Right kidney (tissue), 1 donor: ENCODE measurements around the gene LYSMD4.

Experiments
- DNase-seq: peaks from one replicate; pipeline ENCODE4 v3.0.0-alpha.2; 2016

The LYSMD4 gene

DNA sequence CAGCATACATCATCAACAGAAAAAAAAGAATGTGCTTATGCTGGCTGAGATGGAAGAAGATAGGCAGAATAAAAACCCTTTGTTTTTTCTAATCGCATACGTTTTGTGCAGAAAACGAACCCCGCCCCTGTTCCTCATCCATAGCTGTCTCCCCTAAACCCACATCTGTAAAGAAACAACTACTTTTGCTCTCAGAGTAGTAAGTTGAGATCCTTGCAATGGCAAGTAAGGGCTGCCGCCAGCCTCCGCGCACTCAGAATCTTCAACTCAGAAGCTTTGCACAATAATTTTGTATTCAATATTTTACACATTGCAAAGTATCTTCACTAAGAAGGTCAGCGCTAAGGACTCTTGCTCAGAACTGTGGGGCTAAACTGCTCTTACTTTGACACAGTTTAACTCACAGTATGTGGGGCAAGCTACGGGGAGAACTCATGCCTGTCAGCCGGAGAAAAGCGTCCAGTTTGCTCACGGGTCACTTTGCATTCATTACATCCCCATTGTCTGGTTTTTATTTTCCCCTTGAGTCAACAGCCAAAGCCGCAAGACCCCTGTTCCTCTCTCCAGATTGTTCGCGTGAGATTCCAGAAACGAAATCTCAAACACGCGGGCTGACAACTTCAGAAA lies 1.0 kb downstream of the LYSMD4 start:
- DNase-seq = peak; percentile 72

DNA sequence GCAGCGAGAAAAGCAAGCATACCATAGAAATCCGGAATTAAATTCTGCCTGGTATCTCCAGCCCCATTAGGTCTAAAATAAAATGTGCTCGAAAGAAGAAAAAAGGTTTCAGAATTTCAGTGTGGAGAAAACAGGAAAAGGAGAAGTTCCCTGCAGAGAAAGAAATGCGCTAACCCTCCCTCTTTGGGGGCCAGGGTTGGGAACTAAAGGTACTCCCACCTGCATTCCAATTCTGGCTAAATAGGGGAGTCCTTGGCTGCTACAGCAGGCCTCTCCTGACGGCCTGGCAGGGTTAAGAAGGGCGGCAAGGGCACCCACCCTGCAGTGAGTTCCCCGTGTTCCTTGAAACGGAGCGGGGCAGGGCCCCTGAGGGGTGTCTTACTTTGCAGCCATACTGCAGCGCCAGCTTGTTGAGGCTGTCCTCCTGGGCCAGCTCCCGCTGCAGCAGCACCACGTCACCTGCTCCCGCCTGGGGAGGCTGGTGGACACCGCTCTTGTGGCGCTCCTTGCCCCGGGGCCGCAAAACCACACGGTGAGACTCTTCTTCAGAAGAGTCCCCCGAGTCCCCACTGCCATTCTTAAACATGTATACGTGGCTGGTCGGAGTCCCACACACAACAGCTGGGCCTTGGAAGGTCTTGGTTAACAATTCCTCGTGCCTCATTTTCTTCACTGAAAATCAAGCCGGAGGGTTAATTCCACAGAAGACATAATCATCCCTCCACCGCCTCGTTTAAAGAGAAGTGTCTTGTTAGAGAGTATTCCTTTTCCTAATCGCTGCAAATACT lies 1.7 kb downstream of the LYSMD4 start:
- peak; percentile 56 for DNase-seq

DNA sequence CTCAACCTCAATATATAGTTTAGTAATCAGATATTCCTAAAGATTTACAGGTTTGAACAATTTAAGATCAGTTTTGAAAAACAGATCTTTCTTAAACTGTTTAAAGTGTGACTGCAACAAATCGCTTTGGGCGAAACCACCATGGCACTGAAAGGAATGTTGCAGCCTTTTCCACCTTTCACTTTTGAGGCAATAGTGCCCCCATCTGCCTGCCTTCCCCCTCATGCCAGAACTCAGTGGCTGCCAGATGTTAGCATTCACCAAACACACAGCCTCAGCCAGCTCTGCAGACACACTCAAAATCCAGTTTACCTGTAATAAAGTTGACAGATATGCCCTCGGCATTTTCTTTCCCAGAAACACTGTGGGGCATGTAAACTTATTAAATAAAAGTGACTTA lies 3.3 kb downstream of the LYSMD4 start:
- DNase-seq = no peak

DNA sequence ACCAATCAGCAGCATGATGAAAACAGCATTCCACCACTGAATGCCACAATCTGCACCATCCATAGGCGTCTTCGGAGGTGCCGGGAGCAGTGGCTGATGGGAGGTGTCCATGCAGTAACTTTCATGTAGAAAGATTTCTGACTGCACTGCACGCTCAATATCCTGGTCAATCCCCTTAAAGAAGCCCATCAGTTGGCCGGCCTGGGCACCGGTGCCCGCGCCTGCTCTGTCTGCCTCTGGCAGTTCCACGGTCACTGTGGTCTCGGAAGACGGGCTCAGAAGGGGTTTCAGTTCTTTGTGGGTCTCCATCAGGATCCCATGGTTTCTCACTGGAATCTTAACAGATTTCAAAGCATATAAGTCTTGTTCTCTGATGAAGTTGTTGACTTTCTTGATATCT lies 3.9 kb downstream of the LYSMD4 start:
- no peak for DNase-seq

DNA sequence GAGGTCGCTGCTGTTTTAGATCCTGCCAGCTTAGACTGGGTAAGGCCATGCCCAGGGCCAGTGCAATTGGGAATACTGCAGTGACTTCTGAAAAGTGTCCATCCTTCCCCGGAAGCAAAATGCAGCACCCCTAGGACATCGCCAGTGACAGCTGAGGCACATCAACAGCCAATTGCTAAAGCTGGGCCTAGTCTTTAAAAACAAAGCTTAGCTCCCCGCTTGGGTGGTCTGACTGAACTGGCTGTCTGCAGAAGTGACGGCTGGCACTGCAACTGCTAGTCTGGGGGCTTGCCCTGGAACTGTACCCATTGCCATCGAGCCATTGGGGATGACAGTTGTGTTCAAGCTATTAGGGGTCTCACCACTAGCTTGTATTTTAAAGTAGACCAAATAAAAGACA lies 4.3 kb downstream of the LYSMD4 start:
- DNase-seq = no peak

DNA sequence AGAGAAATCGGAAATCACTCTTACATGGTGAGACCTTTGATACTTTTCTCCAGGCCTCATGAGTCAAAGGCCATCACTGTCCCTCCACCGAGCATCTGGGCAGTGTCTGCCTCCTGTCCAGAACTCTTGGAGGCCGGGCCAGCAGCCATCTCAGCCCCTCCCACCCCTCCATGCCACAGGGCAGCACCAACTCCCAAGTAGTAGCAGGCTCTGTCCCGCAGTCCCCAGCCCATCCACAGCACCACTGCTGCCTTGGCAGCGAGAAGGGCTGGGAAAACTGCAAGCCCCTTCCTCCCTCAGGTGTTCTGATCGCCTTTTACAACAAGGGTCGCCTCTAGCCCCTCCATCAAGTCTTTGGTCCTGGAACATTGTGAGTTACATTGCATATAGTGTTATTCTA lies 5.5 kb downstream of the LYSMD4 start:
- DNase-seq = no peak

DNA sequence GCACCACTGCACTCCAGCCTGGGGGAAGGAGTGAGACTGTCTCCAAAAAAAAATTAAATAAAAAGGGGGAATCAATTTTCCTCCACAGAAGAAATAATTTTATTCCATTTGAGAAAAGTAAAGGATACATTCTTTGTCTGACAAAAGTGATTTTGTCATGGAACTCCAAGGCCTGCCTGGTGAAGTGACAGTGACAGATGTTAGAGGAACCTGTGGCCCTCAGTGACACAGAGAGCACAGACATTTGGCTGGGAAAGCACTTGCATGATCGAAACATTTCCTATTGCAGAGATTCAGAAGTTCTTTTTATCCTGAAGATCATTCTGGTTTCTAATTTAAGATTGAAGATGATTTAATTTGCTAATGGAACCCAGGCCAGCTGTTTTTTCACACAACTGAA lies 5.9 kb downstream of the LYSMD4 start:
- no peak for DNase-seq

DNA sequence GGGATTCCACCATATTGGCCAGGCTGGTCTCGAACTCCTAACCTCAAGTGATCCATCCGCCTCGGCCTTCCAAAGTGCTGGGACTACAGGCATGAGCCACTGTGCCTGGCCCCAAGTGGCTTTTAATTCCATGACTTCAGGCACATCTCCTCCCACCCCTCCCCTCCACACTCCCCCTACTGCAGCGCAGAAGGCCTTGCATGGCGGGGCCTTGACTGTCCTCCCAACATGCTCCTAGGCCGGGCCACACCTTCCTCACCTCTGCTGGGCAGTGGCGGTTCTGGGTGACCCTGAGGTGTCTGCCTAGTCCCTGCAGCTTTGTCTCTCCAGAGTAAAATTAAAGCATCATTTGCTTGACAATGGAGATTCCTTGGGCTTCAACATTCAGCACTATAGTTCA lies 6.9 kb downstream of the LYSMD4 start:
- no peak for DNase-seq

DNA sequence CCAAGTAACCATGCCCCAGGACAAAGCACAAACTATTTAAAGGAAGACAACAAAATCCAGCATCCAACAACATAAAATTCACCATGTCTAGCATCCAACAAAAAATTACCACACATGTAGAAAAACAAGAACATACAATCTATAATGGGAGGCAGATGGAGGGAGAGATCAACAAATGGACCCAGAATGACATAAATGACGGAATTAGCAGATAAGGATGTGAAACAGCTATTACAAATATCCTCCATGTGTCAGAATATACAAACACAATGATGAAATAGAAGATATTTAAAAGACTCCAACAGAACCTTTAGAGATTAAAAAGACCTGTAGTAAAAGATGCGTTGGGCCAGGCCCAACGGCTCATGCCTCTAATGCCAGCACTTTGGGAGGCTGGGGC lies 10.8 kb downstream of the LYSMD4 start:
- DNase-seq = no peak

DNA sequence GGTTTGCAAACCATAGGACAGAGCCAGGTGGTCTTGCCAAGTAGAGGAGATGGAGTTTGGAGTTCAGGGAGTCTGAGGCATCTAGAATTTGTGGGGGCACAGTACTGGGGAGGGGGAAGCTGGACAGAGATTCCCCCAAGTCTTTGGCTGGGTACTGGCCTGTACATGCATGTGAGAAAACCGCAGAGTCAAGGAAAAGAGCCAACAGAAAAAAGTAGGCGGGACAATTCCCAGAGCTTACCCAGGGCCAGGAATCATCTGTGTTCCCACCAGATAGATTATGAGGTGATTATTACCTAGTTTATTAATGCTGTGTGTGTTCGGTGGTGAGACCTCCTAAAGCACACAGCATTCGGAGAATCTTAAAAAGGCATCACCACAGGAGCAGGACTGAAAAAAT lies 11.3 kb downstream of the LYSMD4 start:
- DNase-seq = no peak

DNA sequence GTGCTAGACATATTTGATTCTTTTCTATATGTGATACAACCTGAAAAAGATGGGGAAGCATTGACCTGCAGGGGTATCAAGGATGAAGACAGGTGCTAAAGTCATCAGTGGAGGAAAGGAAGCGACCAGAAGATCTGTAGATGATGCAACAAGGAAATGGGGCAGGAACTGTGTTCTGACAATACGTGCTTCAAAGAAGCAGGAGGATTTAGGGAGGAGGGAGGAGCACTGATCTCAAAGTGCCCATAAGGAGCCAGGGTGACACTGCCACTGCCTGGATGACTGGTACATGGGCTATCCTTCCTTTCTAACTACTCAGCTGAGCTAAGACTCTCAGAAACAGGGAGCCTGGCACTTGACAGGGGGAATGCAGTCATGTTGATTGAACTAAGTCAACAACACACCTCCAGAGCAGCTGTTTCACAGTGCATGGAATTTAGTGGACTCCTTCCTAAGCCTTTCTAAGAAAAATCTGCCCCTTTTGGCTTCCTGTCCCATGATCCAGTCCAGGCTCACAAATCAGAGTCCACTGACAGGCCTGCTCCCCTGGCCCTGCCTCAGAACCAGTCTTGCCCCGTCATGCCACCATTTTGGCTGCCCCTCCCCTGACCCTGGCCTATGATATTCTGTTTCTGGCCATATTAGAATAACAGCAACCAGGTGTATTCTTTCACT lies 12.0 kb downstream of the LYSMD4 start:
- no peak for DNase-seq

DNA sequence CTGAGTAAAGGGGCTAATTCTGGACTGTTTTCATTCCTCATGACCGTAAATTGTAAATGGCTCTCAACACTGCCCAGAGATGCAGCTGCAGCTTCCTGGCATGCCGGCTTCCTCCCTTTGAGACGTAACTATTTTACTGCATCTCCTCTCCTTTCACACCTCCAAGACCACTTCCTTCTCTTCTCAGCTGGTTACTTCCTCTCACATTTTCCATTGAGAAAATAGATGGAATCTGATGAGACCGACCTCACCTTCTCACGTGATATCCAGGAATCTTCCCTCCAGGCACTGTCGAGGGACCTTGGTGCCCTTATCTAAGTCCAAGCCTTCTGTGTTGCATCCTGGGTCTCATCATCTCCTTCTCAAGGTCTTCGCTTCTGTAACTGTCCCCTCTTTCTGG lies 12.7 kb downstream of the LYSMD4 start:
- DNase-seq = no peak

DNA sequence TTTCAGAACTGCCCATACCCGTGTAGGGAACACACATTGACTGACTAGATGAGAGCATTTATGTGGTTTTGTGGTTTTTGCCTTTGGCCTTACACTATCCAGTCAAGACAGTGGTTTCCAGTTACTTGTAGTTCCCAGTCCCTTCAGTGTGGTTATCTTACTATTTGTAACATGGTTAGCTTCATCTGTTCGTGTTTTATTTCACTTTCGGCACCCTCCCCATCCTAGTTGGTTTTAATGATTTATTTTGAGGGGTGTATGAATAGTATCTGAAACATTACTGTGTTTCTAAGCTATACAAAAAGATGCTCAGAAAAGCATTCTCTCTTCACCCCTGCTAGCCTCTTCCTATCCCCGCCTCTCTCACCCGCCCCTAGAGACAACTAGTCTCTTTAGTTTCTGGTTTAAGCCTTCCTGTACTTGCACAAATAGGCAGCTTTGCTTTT lies 14.1 kb downstream of the LYSMD4 start:
- DNase-seq = no peak

DNA sequence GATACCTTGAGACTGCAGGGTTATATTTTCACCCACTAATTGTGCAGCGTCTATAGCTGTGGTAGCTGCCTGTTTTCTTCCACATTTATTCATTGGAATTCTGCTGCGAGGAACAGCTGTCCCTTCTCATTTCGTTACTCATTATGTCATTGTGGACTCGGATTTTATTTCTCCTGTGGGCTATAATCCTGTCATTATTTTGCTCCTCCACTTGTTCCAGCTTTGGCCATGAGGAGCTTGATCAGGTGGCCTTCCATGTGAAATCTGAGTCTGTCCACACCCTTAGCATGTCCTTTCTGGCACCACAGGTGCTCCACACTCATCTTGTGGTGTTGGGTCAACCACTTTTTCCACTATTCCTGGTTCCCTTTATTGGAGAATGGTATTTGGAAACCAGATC lies 14.8 kb downstream of the LYSMD4 start:
- no peak for DNase-seq

DNA sequence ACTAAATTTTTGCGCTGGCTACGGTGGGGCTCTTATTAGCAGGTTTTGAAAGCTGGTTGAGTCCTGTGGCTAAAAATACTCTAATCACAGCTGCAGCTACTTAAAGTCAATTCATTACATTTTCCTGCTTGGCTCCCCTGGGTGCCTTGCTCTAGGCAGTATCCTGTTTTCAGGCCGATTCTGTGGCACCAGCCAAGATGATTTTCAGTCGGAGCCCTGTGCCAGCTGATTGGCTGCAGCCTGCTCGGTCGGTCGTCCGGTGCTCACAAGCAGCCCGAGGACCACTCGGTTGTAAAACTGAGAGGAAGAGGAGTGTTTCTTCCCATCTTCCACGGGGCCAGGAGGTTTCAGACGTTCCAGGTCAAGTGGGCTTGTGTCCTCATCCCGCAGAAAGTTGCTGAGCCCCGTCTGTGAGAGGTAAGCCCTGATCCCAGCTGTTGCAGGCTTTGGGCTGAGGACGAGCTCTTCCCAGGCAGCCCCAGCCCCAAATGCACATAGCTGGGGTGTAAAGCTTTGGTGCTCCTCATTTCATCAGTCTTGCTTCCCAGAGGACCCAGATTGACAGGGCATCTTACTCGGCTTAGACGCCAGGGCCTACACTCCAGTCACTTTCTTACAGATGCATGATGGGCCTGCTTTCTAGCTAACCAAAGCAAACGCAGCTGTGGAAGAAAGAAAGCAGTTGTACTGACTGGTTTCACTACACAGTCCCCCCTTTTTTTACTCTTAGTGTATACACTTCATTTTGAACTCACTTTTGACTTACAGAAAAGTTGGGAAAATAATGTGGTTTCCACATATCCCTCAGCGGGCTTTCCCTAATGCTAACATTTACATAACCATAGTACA lies 15.9 kb downstream of the LYSMD4 start:
- DNase-seq = no peak

DNA sequence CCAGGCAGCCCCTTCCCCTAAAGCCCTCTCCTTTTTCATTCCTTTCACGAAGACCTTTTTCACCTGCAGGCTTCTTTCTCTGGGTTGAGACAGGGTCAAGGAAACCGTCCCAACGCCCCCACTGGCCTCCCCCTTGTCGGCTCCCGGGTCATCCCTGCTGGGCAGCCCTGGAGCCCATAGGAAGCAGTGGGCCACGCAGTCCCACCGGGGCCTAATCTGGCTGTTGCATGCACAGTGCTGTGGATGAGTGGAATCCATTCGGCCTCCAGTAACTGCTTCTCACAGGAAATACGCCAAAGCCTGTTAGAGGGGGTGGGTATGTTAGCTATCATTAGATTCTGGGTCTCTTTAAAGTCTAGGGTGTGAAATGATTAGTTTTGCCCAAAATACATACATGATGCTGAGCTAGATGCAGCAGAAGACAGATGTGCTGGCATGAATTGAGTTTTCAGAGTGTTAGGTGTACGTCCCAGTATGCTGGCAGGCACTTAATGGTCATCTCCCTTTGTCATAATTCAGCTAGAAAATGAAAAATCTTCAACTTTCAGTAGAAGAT lies 16.6 kb downstream of the LYSMD4 start:
- no peak for DNase-seq

DNA sequence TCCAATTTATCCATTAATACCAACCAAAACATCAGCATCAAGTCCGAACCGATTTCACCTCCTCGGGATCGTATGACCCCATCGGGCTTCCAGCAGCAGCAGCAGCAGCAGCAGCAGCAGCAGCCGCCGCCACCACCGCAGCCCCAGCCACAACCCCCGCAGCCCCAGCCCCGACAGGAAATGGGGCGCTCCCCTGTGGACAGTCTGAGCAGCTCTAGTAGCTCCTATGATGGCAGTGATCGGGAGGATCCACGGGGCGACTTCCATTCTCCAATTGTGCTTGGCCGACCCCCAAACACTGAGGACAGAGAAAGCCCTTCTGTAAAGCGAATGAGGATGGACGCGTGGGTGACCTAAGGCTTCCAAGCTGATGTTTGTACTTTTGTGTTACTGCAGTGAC lies 20.8 kb downstream of the LYSMD4 start:
- no peak for DNase-seq

DNA sequence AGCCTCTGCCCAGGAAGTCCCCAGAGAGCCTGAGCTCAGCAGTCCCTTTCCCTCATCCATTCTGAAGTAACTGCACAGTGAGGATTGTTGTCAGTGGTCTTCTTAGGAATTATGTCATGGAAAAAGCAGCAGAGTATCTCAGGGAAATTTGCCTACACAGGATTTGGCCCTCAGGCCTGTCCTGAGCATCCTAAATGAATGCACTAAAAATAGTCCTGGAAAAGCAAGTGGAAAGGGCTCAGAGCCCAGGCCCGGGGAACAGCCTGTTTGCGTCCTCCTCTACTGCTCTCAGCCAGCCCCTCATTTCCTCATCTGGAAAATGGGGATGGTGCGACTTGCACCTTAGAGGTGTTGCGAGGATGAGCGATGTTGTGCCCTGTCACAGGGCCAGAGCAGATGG lies 21.6 kb downstream of the LYSMD4 start:
- DNase-seq = no peak

DNA sequence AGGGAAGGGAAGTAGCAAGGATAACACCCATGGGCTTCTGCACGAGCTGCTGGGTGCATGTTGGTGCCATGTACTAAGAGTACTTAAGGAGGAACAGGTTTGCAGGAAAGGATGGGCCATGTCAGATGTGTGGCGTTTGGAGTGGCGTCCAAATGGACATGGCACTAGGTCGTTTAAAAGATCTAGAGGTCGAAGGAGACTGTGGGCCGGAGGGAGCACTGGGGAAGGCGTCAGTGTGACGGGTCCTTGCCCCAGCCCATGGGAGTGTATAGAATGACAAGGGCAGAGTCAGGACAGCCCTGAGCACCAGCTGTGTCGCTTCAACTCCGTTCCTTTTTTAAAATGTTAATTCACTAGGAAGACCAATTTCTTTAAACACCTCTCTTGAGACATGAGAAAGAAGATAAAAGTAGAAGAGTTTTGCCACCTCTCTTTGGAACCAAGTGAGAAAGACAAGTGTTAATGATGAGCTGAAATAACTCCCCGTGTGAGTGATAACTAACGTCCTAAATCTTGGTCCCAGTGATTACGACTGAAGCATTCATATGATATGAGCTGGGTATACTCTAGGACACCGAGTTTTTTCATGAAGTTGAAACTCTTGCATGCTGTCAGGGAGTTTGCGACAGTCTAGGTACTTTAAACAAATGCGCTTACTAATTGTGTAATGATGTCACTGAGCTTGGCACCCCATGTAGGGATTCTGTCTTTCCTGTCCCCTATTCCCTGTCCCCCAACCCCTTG lies 23.8 kb downstream of the LYSMD4 start:
- no peak for DNase-seq

DNA sequence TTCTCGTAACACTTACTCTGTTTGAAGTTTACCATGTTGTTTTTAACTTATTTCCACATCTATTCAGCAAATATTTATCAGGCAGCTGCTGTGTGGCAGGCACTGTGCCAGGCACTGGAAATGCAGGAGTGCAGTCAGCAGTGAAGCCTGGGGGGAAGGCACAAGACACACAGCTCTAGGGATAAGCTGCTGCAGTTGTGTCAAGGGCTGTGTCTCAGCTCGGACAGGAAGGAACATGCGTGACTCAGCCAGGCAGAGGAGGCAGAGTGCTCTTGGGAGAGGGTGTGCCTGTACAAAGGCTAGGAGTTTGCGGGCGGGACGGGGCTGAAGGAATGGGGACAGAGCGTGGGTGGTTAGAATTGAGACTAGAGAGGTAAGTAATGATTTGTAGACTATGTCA lies 24.7 kb downstream of the LYSMD4 start:
- DNase-seq = no peak

DNA sequence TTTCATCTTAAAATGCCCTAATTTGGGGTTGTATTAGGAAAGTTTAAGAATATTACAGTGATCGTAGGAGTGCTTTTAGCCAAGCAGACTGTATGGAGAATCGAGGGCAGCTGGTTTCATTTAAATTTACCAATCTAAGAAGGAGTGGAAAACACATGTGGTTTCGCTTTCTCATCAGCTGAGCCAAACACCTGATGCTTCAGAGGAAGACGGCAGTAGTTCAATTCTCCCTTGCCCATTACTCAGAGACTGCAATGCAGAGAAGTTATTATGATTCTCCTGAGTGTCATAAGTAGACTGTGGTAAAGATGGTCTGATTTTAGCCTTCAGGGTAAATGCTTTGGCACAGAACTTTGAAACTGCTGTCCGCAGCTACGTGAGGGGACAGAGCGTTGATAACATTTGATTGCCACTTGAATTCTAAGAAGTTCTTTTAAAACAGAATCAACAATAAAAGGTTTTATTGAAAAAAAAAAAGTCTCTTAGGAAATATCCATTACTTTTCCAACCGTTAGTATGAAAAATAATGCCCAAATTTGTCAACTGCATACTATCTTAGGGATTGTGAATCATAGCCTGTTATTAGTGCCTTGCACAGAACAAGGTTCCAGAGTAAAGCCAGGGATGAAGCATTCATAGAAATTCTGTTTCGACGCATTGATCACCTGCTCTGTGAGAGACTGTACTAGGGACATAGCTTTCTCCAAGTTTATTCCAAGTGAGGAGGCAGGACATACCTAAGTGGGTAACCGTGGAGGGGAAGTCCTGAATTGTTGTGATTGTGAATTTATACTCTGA lies 25.6 kb downstream of the LYSMD4 start:
- DNase-seq = no peak
